Vagina (tissue), 2 donors: ENCODE data around the gene MAD1L1. TPM values are rescaled to one million over a fixed set of nuclear protein-coding genes. Genes with fewer than 3 reads are reported as not detected.

Experiments used
- DNase-seq, 2 donors: peaks; one replicate each; pipeline ENCODE4 v3.0.0-alpha.2; 2017; ENCODE audit errors: extremely low spot score in 2 of 2
- H3K27ac ChIP-seq: fragments of 200-600 bp; sonication (generic); one replicate; pipeline ENCODE4 v1.5.1; 2019
- H3K27me3 ChIP-seq: fragments of 200-600 bp; sonication (generic); one replicate; pipeline ENCODE4 v1.5.1; 2019
- H3K36me3 ChIP-seq, 2 donors: fragments of 200-600 bp; sonication (generic); one replicate each; pipeline ENCODE4 v1.5.1; 2017 to 2019
- H3K4me1 ChIP-seq: fragments of 200-600 bp; sonication (generic); one replicate; pipeline ENCODE4 v1.5.1; 2019
- H3K4me3 ChIP-seq, 2 donors: fragments of 200-600 bp; sonication (generic); 1 replicate in 1 of 2; 2 replicates in 1 of 2; pipeline ENCODE4 v1.5.1; 2016 to 2019
- H3K9me3 ChIP-seq: fragments of 200-600 bp; sonication (generic); one replicate; pipeline ENCODE4 v1.5.1; 2019
- CTCF ChIP-seq, 3 experiments: fragments of 450-650 bp in 2 of 3; fragments of 200-600 bp in 1 of 3; sonication (generic) in 1 of 3; IDR thresholded peaks; one replicate each; pipeline ENCODE4 v1.5.1; 2017 to 2019; ENCODE audit warnings: antibody characterized with exemption in 3 of 3, mild to moderate bottlenecking in 2 of 3, moderate library complexity in 2 of 3
- POLR2A ChIP-seq, 2 donors: fragments of 450-650 bp; IDR thresholded peaks; one replicate each; pipeline ENCODE4 v1.6.1; 2017; ENCODE audit warnings: antibody characterized with exemption in 2 of 2, mild to moderate bottlenecking in 2 of 2, moderate library complexity in 2 of 2
- POLR2AphosphoS5 ChIP-seq, 2 donors: sonication (generic); formaldehyde crosslinking; IDR thresholded peaks; one replicate each; pipeline ENCODE4 v1.9.0; 2017; ENCODE audit warnings: antibody characterized with exemption in 2 of 2, mild to moderate bottlenecking in 2 of 2, low read depth in 1 of 2; ENCODE audit not compliant: insufficient read depth in 1 of 2
- intact Hi-C: fragments of 100-400 bp; cut with DNase I; formaldehyde crosslinking; loops from one replicate; pipeline ENCODE4 v1.15.1; 2023
- total RNA-seq: library from RNA; depleted of rRNA; stranded (reverse); fragments of >200 nt; gene quantifications from one replicate; pipeline ENCODE4 v1.2.3, GENCODE V29; 2016

MAD1L1 gene
- total RNA-seq, 1 donor from 2014 or later = 62.4 TPM

- DNase-seq = no peak
- Histone ChIP-seq H3K4me3 (no peak overlapping the region), H3K27me3 (no peaks in the 10 kb centered on the region), H3K4me1 (no peaks in the 10 kb centered on the region), H3K9me3 (no peaks in the 10 kb centered on the region), H3K36me3 (no peaks in the 10 kb centered on the region), H3K27ac (no peak overlapping the region)
- intact Hi-C loops = no loop called here
- TF ChIP-seq CTCF (IDR thresholded peaks at IDR 0.05) = no peak
- TF ChIP-seq POLR2AphosphoS5 (IDR thresholded peaks at IDR 0.05; ENCODE audit: insufficient read depth in 1 of 2, low read depth in 1 of 2) = no peak
- no peak for TF ChIP-seq POLR2A (IDR thresholded peaks at IDR 0.05)
These were observed 152.7 kb downstream of the MAD1L1 start for GRCh38 chr7:2080060-2080387.

- DNase-seq = no peak
- Histone ChIP-seq H3K9me3 (no peaks in the 10 kb centered on the region), H3K27me3 (no peaks in the 10 kb centered on the region), H3K36me3 (no peaks in the 10 kb centered on the region), H3K27ac (no peak overlapping the region), H3K4me1 (no peaks in the 10 kb centered on the region), H3K4me3 (no peak overlapping the region)
- intact Hi-C loops = no loop called here
- TF ChIP-seq POLR2AphosphoS5 (IDR thresholded peaks at IDR 0.05; ENCODE audit: insufficient read depth in 1 of 2, low read depth in 1 of 2) = no peak
- TF ChIP-seq POLR2A (IDR thresholded peaks at IDR 0.05) = no peak
- no peak for TF ChIP-seq CTCF (IDR thresholded peaks at IDR 0.05)
These were observed 153.2 kb downstream of the MAD1L1 start for GRCh38 chr7:2079332-2080059.

- Histone ChIP-seq H3K27ac (no peak overlapping the region), H3K4me3 (no peak overlapping the region), H3K9me3 (no peaks in the 10 kb centered on the region), H3K36me3 (no peaks in the 10 kb centered on the region), H3K4me1 (no peaks in the 10 kb centered on the region), H3K27me3 (no peaks in the 10 kb centered on the region)
- DNase-seq = no peak
- intact Hi-C loops = no loop called here
- TF ChIP-seq CTCF (IDR thresholded peaks at IDR 0.05) = no peak
- no peak for TF ChIP-seq POLR2A (IDR thresholded peaks at IDR 0.05)
- TF ChIP-seq POLR2AphosphoS5 (IDR thresholded peaks at IDR 0.05; ENCODE audit: insufficient read depth in 1 of 2, low read depth in 1 of 2) = no peak
These were observed 153.8 kb downstream of the MAD1L1 start for GRCh38 chr7:2078899-2079298.

GRCh38 chr7:2076649-2077064 is 156.1 kb downstream of the MAD1L1 start:
- TF ChIP-seq POLR2AphosphoS5 (IDR thresholded peaks at IDR 0.05; ENCODE audit: insufficient read depth in 1 of 2, low read depth in 1 of 2) (no peak), POLR2A (IDR thresholded peaks at IDR 0.05) (no peak), CTCF (IDR thresholded peaks at IDR 0.05) (no peak)
- H3K27ac ChIP-seq = no peak overlapping the region
- intact Hi-C loops = loop anchor here (1.0 kb wide), 1 partner anchor 21 kb away; no protein-coding TSS in a partner anchor
- no peak for DNase-seq
- H3K27me3 ChIP-seq = no peaks in the 10 kb centered on the region
- no peaks in the 10 kb centered on the region for H3K36me3 ChIP-seq
- no peak overlapping the region for H3K4me3 ChIP-seq
- no peaks in the 10 kb centered on the region for H3K4me1 ChIP-seq
- H3K9me3 ChIP-seq = no peaks in the 10 kb centered on the region

GRCh38 chr7:2075811-2076210 is 156.9 kb downstream of the MAD1L1 start:
- H3K4me3 ChIP-seq = no peak overlapping the region
- no peaks in the 10 kb centered on the region for H3K4me1 ChIP-seq
- no peaks in the 10 kb centered on the region for H3K36me3 ChIP-seq
- no peaks in the 10 kb centered on the region for H3K27me3 ChIP-seq
- no peaks in the 10 kb centered on the region for H3K9me3 ChIP-seq
- no peak overlapping the region for H3K27ac ChIP-seq
- intact Hi-C loops = no loop called here
- TF ChIP-seq POLR2AphosphoS5 (IDR thresholded peaks at IDR 0.05; ENCODE audit: insufficient read depth in 1 of 2, low read depth in 1 of 2) (no peak), POLR2A (IDR thresholded peaks at IDR 0.05) (no peak), CTCF (IDR thresholded peaks at IDR 0.05) (no peak)
- DNase-seq = no peak
